Activated naive CD4-positive, alpha-beta T cell treated with anti-CD3 and anti-CD28 coated beads, Interleukin-2, amount 50 U/mL, for 24 hours (primary cell): ENCODE data around the gene KIAA1191.

ENCODE experiments used
- H3K27ac Mint-ChIP-seq: one replicate; pipeline ENCODE4 v1.8.0; 2021; ENCODE audit warnings: mild to moderate bottlenecking, mixed read lengths
- H3K27me3 Mint-ChIP-seq: one replicate; pipeline ENCODE4 v1.8.0; 2021; ENCODE audit warnings: mixed read lengths
- H3K36me3 Mint-ChIP-seq: one replicate; pipeline ENCODE4 v1.8.0; 2021; ENCODE audit warnings: mixed read lengths
- H3K4me1 Mint-ChIP-seq: one replicate; pipeline ENCODE4 v1.8.0; 2021; ENCODE audit warnings: mixed read lengths
- H3K4me3 Mint-ChIP-seq: one replicate; pipeline ENCODE4 v1.8.0; 2021; ENCODE audit warnings: mild to moderate bottlenecking, mixed read lengths
- H3K9me3 Mint-ChIP-seq: one replicate; pipeline ENCODE4 v1.8.0; 2021; ENCODE audit warnings: mixed read lengths

The KIAA1191 gene

DNA sequence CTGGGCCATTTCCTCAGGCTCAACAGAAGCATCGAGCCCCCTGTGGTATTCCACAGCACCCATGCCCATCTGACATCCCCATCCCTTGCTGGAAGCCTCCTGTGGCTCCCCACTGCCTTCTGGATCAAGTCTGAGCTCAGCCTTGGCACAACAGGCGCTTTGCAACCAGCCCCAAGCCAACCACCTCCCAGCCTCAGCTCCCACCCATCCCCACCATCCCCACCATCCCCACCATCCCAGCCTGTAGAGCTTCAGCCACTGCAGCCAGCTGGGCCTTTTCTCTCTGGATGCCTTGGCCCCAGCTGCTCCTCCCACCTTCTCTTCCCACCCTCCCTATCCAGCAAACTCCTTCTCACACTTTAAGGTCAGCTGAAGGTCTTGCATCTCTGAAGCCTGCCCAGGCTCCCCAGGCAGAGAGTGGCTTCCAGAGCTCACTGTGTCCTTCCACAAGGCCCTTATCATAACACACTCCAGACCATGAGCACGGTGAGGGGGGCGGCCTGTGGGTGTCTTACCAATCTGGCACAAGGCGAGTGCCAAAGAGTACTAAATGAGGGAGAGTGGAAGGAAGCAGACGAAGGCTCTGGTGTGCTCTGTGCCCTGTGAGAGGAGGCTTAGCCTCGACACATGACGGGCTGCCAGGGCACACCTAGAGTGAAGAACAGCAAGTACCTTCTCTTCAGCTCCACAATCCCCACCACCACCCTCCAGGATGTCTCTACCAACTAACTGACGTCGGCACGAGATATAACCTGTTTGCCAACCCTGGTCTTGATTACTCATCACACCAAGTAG lies 33.5 kb upstream of the KIAA1191 start:
- H3K9me3 Mint-ChIP-seq, result no peaks in the 10 kb centered on the region
- no peak overlapping the region for H3K27ac Mint-ChIP-seq

DNA sequence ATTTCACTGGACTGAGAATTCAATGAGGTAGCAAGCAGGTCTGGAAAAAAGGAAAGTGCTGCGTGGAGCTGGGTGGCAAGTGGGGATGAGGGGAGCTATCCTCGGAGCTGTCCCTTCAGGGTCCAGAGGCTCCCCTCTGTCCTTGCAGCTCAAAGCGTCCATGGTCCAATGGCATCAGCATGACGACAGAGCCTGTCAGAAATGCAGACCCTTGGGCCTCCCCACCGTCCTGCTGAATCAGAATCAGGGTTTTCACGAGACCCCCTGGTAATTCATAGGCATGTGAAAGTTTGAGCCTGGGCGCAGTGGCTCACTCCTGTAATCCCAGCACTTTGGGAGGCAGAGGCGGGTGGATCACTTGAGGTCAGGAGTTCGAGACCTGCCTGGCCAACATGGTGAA lies 32.5 kb upstream of the KIAA1191 start:
- H3K27ac Mint-ChIP-seq, result no peak overlapping the region

More for the DNA sequence above, 33.5 kb upstream of the KIAA1191 start:
- no peak overlapping the region for H3K4me3 Mint-ChIP-seq
- H3K36me3 Mint-ChIP-seq, result peaks cover 1% of the 10 kb centered on the region
- no peaks in the 10 kb centered on the region for H3K4me1 Mint-ChIP-seq
- no peaks in the 10 kb centered on the region for H3K27me3 Mint-ChIP-seq

DNA sequence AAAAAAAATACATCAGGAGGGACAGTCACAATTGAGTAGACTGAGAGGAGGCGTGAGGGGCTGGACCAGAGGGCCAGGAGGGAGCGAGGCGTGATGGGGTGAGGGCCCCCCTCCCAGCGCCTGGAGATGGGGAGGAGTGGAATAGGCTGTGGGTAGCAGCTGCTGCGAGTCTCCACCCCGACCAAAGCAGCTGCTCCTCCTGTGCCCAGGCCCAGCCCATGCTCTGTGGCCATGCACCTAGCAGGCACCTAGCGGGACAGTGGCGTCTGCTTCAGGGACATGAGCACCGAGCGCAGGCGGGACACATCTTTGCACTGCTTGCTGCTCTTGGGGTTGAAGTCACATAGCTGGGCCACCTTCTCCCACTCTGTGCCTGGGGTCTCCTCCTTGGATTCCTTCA lies 31.0 kb upstream of the KIAA1191 start:
- H3K4me1 Mint-ChIP-seq, result peaks cover 4% of the 10 kb centered on the region
- H3K27ac Mint-ChIP-seq, result no peak overlapping the region
- H3K36me3 Mint-ChIP-seq, result peaks cover 8% of the 10 kb centered on the region
- no peaks in the 10 kb centered on the region for H3K27me3 Mint-ChIP-seq
- no peak overlapping the region for H3K4me3 Mint-ChIP-seq
- no peaks in the 10 kb centered on the region for H3K9me3 Mint-ChIP-seq

More for the DNA sequence above, 32.5 kb upstream of the KIAA1191 start:
- Mint-ChIP-seq H3K27me3 (no peaks in the 10 kb centered on the region), H3K36me3 (peaks cover 1% of the 10 kb centered on the region), H3K4me3 (no peak overlapping the region), H3K9me3 (no peaks in the 10 kb centered on the region), H3K4me1 (peaks cover 4% of the 10 kb centered on the region)

DNA sequence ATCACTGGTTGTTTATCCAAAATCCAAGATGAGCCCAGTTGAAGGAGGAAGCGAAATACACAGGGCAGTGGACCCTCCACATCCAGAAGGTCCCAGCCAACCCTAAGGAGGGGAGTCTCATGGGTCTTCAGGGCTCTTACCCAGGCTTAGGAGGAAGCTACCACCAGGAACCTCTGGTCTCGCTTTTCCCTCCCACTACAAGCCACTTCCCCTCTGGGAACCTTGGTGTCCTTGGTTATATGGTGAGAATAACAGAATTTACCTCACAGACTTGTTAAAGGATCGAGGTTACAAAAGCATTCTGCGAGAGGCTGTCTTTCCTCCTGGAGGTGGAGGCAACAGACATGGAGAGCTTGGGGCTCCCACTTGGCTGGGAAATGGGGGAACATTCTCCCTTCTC lies 30.4 kb upstream of the KIAA1191 start:
- peaks cover 8% of the 10 kb centered on the region for H3K4me1 Mint-ChIP-seq
- peak overlapping the region; percentile 52 for H3K27ac Mint-ChIP-seq
- no peaks in the 10 kb centered on the region for H3K27me3 Mint-ChIP-seq
- peaks cover 12% of the 10 kb centered on the region for H3K36me3 Mint-ChIP-seq
- H3K4me3 Mint-ChIP-seq, result no peak overlapping the region
- no peaks in the 10 kb centered on the region for H3K9me3 Mint-ChIP-seq

DNA sequence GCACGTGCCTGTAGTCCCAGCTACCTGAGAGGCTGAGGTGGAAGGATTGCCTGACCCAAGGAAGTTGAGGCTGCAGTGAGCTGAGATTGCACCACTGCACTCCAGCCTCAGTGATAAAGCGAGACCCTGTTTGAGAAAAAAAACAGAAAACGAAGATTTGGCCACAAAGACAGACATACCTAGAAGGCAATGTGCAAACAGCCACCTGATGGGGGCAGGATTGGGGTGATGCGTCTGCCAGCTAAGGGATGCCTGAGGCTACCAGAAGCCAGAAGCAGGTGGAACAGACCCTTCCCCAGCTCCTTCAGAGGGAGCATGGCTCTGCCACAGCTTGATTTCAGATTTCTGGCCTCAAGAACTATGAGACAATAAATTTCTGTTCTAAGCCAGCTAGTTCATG lies 29.9 kb upstream of the KIAA1191 start:
- no peak overlapping the region for H3K4me3 Mint-ChIP-seq
- H3K36me3 Mint-ChIP-seq, result peaks cover 17% of the 10 kb centered on the region
- no peak overlapping the region for H3K27ac Mint-ChIP-seq
- no peaks in the 10 kb centered on the region for H3K27me3 Mint-ChIP-seq
- no peaks in the 10 kb centered on the region for H3K9me3 Mint-ChIP-seq
- peaks cover 14% of the 10 kb centered on the region for H3K4me1 Mint-ChIP-seq

DNA sequence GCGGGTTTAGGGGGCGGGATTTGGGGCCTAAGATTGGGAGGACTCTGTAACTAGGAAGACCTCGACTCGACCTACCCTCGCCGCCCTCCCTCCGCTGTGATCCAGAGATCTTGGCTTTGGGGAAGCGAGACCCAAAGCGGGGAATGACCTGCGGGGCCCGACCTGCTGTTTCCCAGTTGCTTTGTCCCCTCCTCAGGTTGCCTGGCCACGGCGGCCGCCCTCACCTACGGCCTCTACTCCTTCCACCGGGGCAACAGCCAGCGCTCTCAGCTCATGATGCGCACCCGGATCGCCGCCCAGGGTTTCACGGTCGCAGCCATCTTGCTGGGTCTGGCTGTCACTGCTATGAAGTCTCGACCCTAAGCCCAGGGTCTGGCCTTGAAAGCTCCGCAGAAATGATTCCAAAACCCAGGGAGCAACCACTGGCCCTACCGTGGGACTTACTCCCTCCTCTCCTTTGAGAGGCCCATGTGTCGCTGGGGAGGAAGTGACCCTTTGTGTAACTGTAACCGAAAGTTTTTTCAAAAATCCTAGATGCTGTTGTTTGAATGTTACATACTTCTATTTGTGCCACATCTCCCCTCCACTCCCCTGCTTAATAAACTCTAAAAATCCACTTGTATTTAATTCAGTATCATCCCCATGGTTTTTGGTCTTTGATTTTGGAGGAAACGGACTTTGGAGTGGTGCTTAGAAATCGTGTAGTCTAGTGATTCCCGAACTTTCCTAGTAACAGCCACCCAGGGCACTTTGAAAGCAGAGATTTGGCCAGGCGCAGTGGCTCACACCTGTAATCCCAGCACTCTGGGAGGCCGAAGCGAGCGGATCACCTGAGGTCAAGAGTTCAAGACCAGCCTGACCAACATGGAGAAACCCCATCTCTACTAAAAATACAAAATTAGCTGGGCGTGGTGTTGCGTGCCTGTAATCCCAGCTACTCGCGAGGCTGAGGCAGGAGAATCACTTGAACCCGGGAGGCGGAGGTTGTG lies 27.9 kb upstream of the KIAA1191 start:
- Mint-ChIP-seq H3K4me1 (peaks cover 28% of the 10 kb centered on the region), H3K9me3 (no peaks in the 10 kb centered on the region), H3K27ac (peak overlapping the region; percentile 100), H3K4me3 (peak overlapping the region; percentile 100), H3K36me3 (peaks cover 27% of the 10 kb centered on the region), H3K27me3 (no peaks in the 10 kb centered on the region)

DNA sequence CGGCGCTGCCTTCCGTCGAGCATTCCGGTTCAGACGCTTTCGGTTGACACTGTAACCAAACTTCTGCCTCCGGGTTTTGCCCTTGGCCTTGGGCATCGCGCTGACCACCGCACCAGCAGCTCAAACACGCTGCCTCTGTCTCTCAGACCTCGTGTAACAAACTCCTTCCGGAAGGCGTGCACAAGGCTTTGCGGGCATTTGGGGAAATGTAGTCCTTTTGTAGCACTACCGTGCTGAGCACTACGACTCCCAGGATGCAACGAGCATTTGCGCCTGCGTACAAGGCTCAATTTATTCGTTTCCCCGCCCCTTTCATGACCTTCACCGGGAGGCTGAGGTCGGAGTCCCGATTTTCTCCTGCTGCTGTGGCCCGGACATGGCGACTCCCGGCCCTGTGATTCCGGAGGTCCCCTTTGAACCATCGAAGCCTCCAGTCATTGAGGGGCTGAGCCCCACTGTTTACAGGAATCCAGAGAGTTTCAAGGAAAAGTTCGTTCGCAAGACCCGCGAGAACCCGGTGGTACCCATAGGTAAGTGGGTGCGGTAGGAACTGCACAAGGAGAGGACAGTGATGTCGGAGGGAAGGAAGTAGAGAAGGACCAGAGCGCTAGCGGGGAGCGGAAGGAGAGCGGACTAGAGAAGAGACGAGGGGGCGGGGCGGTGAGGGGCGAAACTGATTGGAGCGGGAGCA lies 27.0 kb upstream of the KIAA1191 start, which contains the start of the genes HIGD2A and NOP16:
HIGD2A (plus strand) TSS at position 308 of the 691 bp plus-strand sequence; CDS start at position 377, 69 bp downstream.
NOP16 (minus strand) TSS at position 155 of the 691 bp plus-strand sequence; CDS start at position 96, 59 bp downstream.
- Mint-ChIP-seq H3K27me3 (no peaks in the 10 kb centered on the region), H3K4me1 (peaks cover 32% of the 10 kb centered on the region), H3K27ac (peak within 1 kb of the TSS; percentile 100), H3K4me3 (peak within 1 kb of the TSS; percentile 100), H3K36me3 (peaks cover 27% of the 10 kb centered on the region), H3K9me3 (no peaks in the 10 kb centered on the region)

DNA sequence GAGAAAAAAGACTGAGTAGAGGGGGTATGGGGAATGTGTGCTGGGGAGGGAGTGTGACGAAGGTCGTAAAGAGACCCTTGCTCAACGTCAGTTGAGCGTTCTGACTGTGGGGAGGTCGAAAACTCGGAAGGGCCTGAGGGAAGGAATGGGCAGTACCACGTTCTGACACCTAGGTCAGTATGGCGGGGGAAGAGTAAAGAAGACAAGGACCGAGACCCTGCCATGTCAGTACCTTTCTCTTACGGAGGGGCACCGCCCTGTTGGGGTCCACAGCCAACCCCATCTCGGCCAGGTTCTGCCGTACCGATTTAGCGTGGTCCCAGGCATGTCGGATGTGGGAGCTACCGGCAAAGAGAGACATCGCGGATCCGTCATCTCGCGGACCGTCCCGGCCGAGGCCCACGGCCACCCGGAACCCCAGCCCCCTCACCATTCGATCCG lies 26.5 kb upstream of the KIAA1191 start:
- Mint-ChIP-seq H3K27me3 (no peaks in the 10 kb centered on the region), H3K27ac (peak overlapping the region; percentile 100), H3K4me3 (peak overlapping the region; percentile 100), H3K36me3 (peaks cover 27% of the 10 kb centered on the region), H3K9me3 (no peaks in the 10 kb centered on the region), H3K4me1 (peaks cover 32% of the 10 kb centered on the region)

DNA sequence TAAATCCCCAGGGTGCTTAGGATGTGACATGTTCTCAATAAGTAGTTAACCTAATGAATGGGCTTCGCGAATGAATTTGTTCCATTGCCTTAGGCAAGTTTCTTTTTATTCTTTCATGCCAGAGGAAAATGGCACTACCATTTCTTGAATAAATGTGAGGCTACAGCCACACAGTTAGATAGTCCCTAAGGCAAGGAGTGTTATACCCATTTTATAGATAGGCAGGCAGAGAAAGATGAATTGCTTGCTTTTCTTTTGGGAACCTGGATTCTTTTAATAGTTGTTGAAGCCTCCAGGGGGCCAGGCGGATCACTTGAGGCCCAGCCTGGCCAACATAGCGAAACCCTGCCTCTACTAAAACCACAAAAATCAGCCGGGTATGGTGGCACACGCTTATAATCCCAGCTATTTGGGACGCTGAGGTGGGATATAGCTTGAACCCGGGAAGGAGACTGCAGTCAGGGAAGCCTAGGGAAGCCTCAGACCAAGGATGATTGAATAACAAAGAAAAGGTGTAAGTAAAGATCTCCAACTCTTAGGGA lies 25.9 kb upstream of the KIAA1191 start:
- Mint-ChIP-seq H3K27ac (peak overlapping the region; percentile 100), H3K36me3 (peaks cover 27% of the 10 kb centered on the region)

DNA sequence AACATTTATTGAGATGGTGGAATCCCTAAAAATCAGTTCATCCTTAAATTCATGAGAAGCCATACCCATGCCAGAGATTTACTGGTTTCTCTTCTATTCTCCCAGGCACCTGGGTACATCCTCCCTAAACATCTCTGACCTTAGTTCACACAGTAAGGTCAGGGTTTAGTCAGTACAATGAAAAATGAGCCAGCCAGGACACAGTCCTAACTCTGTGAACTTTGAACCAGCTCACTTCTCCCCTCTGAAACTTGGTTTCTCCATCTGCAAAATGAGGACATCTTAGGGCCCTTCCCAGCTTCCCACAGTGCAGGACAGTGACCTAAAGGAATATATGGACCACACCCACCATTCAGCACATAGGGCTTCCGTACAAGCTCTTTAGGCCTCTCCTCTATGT lies 24.9 kb upstream of the KIAA1191 start:
- peak overlapping the region; percentile 100 for H3K4me3 Mint-ChIP-seq
- no peaks in the 10 kb centered on the region for H3K9me3 Mint-ChIP-seq
- H3K36me3 Mint-ChIP-seq, result peaks cover 27% of the 10 kb centered on the region
- peak overlapping the region; percentile 17 for H3K27ac Mint-ChIP-seq
- H3K4me1 Mint-ChIP-seq, result peaks cover 32% of the 10 kb centered on the region
- no peaks in the 10 kb centered on the region for H3K27me3 Mint-ChIP-seq

More for the DNA sequence above, 25.9 kb upstream of the KIAA1191 start:
- Mint-ChIP-seq H3K9me3 (no peaks in the 10 kb centered on the region), H3K4me1 (peaks cover 32% of the 10 kb centered on the region), H3K27me3 (no peaks in the 10 kb centered on the region), H3K4me3 (peak overlapping the region; percentile 100)

DNA sequence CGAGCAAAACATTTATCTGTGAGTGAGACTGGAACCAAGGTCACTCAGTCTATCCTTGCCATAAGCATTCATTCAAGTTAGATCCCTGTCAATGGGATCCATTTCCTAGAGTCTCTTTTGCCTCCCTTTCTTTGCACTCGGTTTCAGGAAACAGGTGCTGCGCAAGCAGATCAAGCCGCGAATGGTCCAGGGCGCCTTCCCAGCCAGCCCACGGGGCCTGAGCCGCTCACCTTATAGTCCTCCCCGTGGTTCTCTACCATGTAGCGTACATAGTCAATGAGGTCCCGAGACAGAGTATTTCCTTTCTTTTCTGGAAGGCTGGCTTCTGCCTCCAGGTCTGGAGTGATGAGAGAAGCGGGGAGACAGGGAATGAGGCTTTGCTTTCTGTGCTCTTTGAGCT lies 23.4 kb upstream of the KIAA1191 start:
- Mint-ChIP-seq H3K27me3 (no peaks in the 10 kb centered on the region), H3K27ac (peak overlapping the region; percentile 12), H3K4me3 (no peak overlapping the region), H3K9me3 (no peaks in the 10 kb centered on the region), H3K36me3 (peaks cover 27% of the 10 kb centered on the region), H3K4me1 (peaks cover 34% of the 10 kb centered on the region)

DNA sequence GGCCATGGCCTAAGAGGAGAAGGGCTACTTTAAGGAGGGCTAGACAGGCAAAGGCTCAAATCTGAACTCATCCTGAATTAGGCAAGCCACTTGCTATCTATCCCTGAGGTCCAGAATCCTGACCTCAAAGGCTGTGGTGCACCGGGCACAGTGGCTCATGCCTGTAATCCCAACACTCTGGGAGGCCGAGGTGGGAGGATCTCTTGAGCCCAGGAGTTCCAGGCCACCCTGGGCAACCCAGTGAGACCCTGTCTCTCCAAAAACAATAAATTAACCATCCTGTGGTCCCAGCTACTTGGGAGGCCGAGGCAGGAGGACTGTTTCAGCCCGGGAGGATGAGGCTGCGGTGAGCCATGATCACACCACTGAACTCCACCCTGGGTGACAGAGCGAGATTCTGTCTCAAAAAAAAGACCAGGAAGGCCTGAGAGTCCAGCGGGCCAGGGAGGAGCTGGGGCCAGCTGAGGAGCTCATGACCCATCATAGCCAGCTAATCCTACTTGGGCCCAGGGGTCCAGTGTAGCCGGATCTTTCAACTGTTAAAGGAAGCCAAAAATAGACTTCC lies 22.9 kb upstream of the KIAA1191 start:
- Mint-ChIP-seq H3K27ac (no peak overlapping the region), H3K4me3 (no peak overlapping the region), H3K36me3 (peaks cover 31% of the 10 kb centered on the region), H3K9me3 (no peaks in the 10 kb centered on the region), H3K4me1 (peaks cover 34% of the 10 kb centered on the region), H3K27me3 (no peaks in the 10 kb centered on the region)

DNA sequence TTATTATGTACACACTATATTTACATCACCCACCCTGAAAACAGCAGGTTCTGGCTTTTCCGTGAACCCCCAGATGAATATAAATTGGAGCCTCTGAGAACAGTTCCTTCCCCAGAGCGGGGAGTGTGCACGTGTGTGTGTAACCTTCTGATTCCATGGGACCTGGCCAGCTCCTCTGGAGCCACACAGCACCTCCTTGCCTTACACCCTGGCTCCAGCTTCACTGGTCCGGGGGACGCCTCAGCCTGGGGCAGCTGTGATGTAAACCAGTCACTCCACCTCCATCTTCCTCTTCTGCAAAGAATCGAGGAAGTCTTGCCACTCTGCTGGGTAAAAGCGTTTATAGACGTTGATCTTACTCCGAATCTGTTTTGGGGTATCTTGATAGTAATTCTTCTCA lies 22.4 kb upstream of the KIAA1191 start:
- H3K27ac Mint-ChIP-seq, result no peak overlapping the region
- peaks cover 33% of the 10 kb centered on the region for H3K4me1 Mint-ChIP-seq
- peaks cover 31% of the 10 kb centered on the region for H3K36me3 Mint-ChIP-seq

DNA sequence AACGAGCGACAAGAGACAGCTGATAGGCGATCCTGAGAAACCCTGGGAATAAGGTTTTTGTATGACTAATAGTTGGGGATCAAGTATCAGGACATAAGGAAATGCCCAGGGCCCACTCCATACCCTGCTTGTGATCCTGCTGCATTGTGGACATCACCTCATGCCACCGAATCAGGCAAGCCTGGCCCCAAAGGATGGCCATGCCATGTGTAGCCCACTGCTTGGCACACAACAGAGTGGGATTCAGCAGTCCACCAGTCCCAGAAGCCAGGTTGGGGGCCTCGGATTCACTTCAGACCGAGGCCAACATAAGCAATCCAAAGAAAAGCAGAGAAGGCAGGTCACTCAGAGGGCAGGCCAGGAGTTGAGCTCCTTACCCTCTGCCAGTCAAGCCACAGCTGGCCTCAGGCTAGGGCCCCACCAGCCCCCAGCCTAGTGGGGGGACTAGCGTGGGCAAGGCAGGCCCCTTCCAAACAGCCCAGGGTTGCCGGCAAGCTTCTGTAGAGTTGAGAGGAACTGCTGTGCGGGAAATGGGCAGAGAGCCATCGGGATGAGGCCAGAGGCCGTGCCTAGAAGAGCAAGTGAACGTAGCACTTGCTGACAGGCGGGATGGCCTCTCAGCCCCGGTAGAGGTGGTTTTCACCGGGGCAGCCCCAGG lies 21.8 kb upstream of the KIAA1191 start:
- Mint-ChIP-seq H3K4me1 (peaks cover 33% of the 10 kb centered on the region), H3K4me3 (no peak overlapping the region), H3K9me3 (no peaks in the 10 kb centered on the region), H3K27ac (no peak overlapping the region), H3K27me3 (no peaks in the 10 kb centered on the region), H3K36me3 (peaks cover 30% of the 10 kb centered on the region)

More for the DNA sequence above, 22.4 kb upstream of the KIAA1191 start:
- Mint-ChIP-seq H3K27me3 (no peaks in the 10 kb centered on the region), H3K4me3 (no peak overlapping the region), H3K9me3 (no peaks in the 10 kb centered on the region)
